GM06990 (cell line): ENCODE data around the gene RMI1.

ENCODE experiments used
- DNase-seq: peaks from one replicate; pipeline ENCODE4 v3.0.0-alpha.2; 2011; ENCODE audit not compliant: insufficient read length; ENCODE audit errors: extremely low read depth
- H3K27me3 ChIP-seq: replicated peaks from 2 replicates; pipeline ENCODE4 v1.6.0; 2011; ENCODE audit warnings: low read length; ENCODE audit not compliant: control insufficient read depth, insufficient read depth
- H3K36me3 ChIP-seq: 2 replicates; pipeline ENCODE4 v1.5.1; 2011; ENCODE audit warnings: low read length; ENCODE audit not compliant: control insufficient read depth, insufficient read depth
- H3K4me3 ChIP-seq: replicated peaks from 2 replicates; pipeline ENCODE4 v1.5.1; 2011; ENCODE audit warnings: low read depth, mild to moderate bottlenecking, control low read depth, low read length
- TF ChIP-seq, protein P1 (sequence below): IDR thresholded peaks from 2 replicates; pipeline ENCODE4 v1.5.1; 2011; ENCODE audit warnings: low read length, control low read depth, mild to moderate bottlenecking, inconsistent platforms; ENCODE audit not compliant: insufficient read depth, poor library complexity, severe bottlenecking

Gene RMI1

DNA sequence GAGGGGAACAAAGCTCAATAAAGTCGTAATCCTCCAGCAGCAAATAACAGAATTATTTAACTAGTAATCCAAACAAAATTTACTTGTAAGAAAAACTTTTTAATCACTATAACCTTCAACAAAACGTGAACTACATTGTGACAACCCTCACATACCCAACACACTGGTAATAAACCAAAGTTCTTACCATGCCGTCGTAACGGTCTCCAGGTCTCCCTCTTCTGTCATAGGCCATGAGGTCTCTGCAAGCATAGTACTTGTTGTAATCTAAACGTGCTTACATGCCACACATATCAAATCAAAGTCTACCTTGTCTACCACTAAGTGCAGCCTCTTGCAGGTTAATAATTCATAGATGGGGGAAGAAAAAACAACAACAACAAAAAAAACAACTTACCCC lies 9.1 kb upstream of the RMI1 start:
- no peak overlapping the region for H3K4me3 ChIP-seq
- no peak for DNase-seq
- TF ChIP-seq, protein P1, sequence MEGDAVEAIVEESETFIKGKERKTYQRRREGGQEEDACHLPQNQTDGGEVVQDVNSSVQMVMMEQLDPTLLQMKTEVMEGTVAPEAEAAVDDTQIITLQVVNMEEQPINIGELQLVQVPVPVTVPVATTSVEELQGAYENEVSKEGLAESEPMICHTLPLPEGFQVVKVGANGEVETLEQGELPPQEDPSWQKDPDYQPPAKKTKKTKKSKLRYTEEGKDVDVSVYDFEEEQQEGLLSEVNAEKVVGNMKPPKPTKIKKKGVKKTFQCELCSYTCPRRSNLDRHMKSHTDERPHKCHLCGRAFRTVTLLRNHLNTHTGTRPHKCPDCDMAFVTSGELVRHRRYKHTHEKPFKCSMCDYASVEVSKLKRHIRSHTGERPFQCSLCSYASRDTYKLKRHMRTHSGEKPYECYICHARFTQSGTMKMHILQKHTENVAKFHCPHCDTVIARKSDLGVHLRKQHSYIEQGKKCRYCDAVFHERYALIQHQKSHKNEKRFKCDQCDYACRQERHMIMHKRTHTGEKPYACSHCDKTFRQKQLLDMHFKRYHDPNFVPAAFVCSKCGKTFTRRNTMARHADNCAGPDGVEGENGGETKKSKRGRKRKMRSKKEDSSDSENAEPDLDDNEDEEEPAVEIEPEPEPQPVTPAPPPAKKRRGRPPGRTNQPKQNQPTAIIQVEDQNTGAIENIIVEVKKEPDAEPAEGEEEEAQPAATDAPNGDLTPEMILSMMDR = no peak
- H3K27me3 ChIP-seq = no peaks in the 10 kb centered on the region
- peaks cover 32% of the 10 kb centered on the region for H3K36me3 ChIP-seq

- no peak for DNase-seq
- no peak overlapping the region for H3K4me3 ChIP-seq
- no peaks in the 10 kb centered on the region for H3K27me3 ChIP-seq
- H3K36me3 ChIP-seq = peaks cover 30% of the 10 kb centered on the region
- TF ChIP-seq, protein P1 = no peak
Observed at GRCh38 chr9:83972286-83972685, 8.3 kb upstream of the RMI1 start.

- TF ChIP-seq, protein P1 = no peak
- DNase-seq = no peak
- Histone ChIP-seq H3K4me3 (no peak overlapping the region), H3K36me3 (peaks cover 29% of the 10 kb centered on the region), H3K27me3 (no peaks in the 10 kb centered on the region)
Observed at GRCh38 chr9:83975300-83975699, 5.3 kb upstream of the RMI1 start.

DNA sequence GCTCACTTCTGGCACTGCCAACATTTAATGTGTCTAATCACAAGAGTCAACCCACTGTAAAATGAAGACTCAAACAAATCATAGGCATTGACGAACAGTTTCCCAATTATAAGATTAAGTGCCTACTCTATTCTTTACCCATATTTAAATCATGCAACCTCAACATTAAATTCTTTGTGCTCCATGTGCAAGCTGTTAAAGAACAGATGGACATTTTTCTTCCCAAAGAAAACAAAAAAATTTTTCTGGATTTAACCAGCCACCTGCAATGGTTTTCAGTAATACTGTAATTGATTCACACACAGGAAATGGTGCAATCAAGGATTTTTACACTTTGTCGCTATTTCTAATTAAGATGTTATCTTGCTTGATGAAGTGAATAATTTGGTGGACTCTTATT lies 4.2 kb upstream of the RMI1 start:
- no peak for DNase-seq
- Histone ChIP-seq H3K36me3 (peaks cover 23% of the 10 kb centered on the region), H3K27me3 (no peaks in the 10 kb centered on the region), H3K4me3 (no peak overlapping the region)
- TF ChIP-seq, protein P1 = no peak

- TF ChIP-seq, protein P1 = no peak
- Histone ChIP-seq H3K36me3 (peaks cover 19% of the 10 kb centered on the region), H3K4me3 (peak overlapping the region; percentile 29; the same call in 1 of the 2 replicates), H3K27me3 (no peaks in the 10 kb centered on the region)
- no peak for DNase-seq
Observed at GRCh38 chr9:83977196-83977595, 3.4 kb upstream of the RMI1 start.

DNA sequence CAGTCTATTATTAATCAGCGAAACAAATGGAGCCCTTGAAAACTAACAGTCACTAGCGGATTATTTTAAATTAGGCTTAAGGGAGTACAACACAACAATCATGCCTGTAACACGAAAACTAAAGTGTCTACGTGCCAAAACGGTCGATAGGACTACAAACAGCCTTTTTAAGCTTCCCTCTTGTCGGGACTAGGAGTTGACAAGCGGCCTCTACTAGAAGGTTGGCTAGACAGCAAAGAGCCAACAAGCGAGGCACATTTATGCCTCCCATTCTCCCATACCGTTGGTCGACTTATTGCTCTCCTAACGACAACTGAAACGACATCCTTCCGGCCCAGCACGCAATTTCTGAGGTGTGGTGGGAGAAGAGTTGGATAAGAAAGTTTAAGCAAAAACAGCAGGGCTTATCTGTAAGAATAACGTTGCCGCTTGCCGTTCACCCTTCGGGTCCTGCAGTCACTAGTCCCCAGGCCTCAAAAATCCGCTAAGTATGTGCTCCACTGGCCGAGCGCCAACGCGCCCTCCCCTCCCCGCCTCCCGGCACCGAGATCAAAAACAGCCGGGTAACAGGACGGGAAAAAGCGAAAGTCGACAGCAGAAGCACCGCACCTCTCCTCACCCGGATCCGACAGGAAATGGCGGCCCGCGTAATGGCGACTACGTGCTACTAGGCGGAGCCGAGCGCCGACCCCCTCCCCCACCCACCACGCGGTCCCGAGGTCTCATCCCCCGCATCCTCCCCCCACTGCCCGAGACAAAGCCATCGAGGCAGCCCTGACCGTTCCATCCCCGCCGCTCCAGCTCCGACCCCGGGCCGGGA lies 1.4 kb upstream of the RMI1 start:
- Histone ChIP-seq H3K36me3 (peaks cover 9% of the 10 kb centered on the region), H3K4me3 (peak overlapping the region; percentile 99), H3K27me3 (no peaks in the 10 kb centered on the region)
- TF ChIP-seq, protein P1 = no peak
- DNase-seq = peak; percentile 89
